Keratinocyte (primary cell): ENCODE measurements around the gene FPR3. TPM values are rescaled to one million over a fixed set of nuclear protein-coding genes. Genes with fewer than 3 reads are reported as not detected.

Experiments used
- DNase-seq: peaks from one replicate; pipeline ENCODE4 v3.0.0-alpha.2; 2011; ENCODE audit warnings: low read depth, missing footprints, low spot score
- FAIRE-seq: peaks from 2 replicates; lab custom pipeline; 2011; peaks lifted over from hg19 to GRCh38; lab: Jason Lieb, UNC
- H2AFZ ChIP-seq: 2 replicates; pipeline ENCODE4 v1.6.0; 2012; ENCODE audit warnings: low read length, control low read depth, inconsistent platforms; ENCODE audit not compliant: control insufficient read depth
- H3K27ac ChIP-seq: 2 replicates; pipeline ENCODE4 v1.5.1; 2011; ENCODE audit warnings: low read length; ENCODE audit not compliant: control insufficient read depth, insufficient read depth
- H3K27me3 ChIP-seq: 3 replicates; pipeline ENCODE4 v1.6.0; 2011; ENCODE audit warnings: low read length; ENCODE audit not compliant: control insufficient read depth, insufficient read depth; ENCODE audit errors: extremely low read depth
- H3K36me3 ChIP-seq, 2 experiments: 2 replicates in 1 of 2; 3 replicates in 1 of 2; pipeline ENCODE4 v1.5.1; 2011; ENCODE audit warnings: low read length in 2 of 2, mild to moderate bottlenecking in 1 of 2; ENCODE audit not compliant: control insufficient read depth in 2 of 2, insufficient read depth in 2 of 2; ENCODE audit errors: extremely low read depth in 1 of 2
- H3K4me1 ChIP-seq: 3 replicates; pipeline ENCODE4 v1.5.1; 2011; ENCODE audit warnings: low read length; ENCODE audit not compliant: control insufficient read depth, insufficient read depth; ENCODE audit errors: extremely low read depth
- H3K4me2 ChIP-seq: 3 replicates; pipeline ENCODE4 v1.6.0; 2011; ENCODE audit warnings: low read depth, low read length; ENCODE audit not compliant: control insufficient read depth, insufficient read depth; ENCODE audit errors: extremely low read depth
- H3K4me3 ChIP-seq, 3 experiments: fragments of 200-600 bp in 1 of 3; sonication (generic) in 1 of 3; 2 replicates in 2 of 3; 3 replicates in 1 of 3; pipeline ENCODE4 v1.5.1; 2011 to 2016; ENCODE audit warnings: low read length in 3 of 3, mild to moderate bottlenecking in 3 of 3, control low read depth in 2 of 3, inconsistent platforms in 1 of 3, low read depth in 1 of 3, mixed read lengths in 1 of 3, mixed run types in 1 of 3, moderate library complexity in 1 of 3; ENCODE audit not compliant: control insufficient read depth in 2 of 3, insufficient read depth in 2 of 3; ENCODE audit errors: extremely low read depth in 1 of 3
- H3K79me2 ChIP-seq: 2 replicates; pipeline ENCODE4 v1.6.0; 2012; ENCODE audit warnings: low read length; ENCODE audit not compliant: control insufficient read depth, insufficient read depth
- H3K9ac ChIP-seq: 3 replicates; pipeline ENCODE4 v1.6.0; 2011; ENCODE audit warnings: low read length; ENCODE audit not compliant: control insufficient read depth, insufficient read depth; ENCODE audit errors: extremely low read depth
- H3K9me1 ChIP-seq: 3 replicates; pipeline ENCODE4 v1.6.0; 2011; ENCODE audit warnings: low read length; ENCODE audit not compliant: control insufficient read depth, insufficient read depth; ENCODE audit errors: extremely low read depth
- H3K9me3 ChIP-seq: 2 replicates; pipeline ENCODE4 v1.5.1; 2012; ENCODE audit warnings: low read depth, low read length; ENCODE audit not compliant: control insufficient read depth
- H4K20me1 ChIP-seq: 3 replicates; pipeline ENCODE4 v1.6.0; 2011; ENCODE audit warnings: low read length; ENCODE audit not compliant: control insufficient read depth, insufficient read depth; ENCODE audit errors: extremely low read depth
- EZH2 ChIP-seq: IDR thresholded peaks from one replicate; pipeline ENCODE4 v1.6.1; 2012; ENCODE audit warnings: inconsistent platforms, mild to moderate bottlenecking, low read length, moderate library complexity
- dilution Hi-C: fragments of 300-500 bp; cut with MboI; formaldehyde crosslinking; loops from one replicate; pipeline ENCODE4 v1.7.0; 2020; ENCODE audit warnings: low sequenced_read_pairs; ENCODE audit not compliant: extremely low pct_ligation_motif_present
- polyA plus RNA-seq, 5 experiments: library from polyadenylated mRNA; depleted of rRNA in 3 of 5; stranded (reverse) in 3 of 5; stranded (forward) in 1 of 5; unstranded in 1 of 5; fragments of >200 nt; gene quantifications; 1 replicate in 1 of 5; 2 replicates in 3 of 5; 3 replicates in 1 of 5; pipeline versions ENCODE4 v1.2.1 to v1.2.3, GENCODE V29; 2011 to 2012; ENCODE audit warnings: missing spikeins in 2 of 5, low read depth in 1 of 5, low replicate concordance in 1 of 5
- TF ChIP-seq, protein P1 (sequence below), 3 experiments: IDR thresholded peaks in 1 of 3; conservative IDR thresholded peaks in 1 of 3; optimal IDR thresholded peaks in 1 of 3; 2 replicates in 2 of 3; 3 replicates in 1 of 3; pipeline versions ENCODE3 to v1.5.1; 2011; ENCODE audit warnings: low read length in 3 of 3, mild to moderate bottlenecking in 3 of 3, moderate library complexity in 2 of 3, control low read depth in 1 of 3, inconsistent platforms in 1 of 3; ENCODE audit not compliant: insufficient read depth in 2 of 3; ENCODE audit errors: extremely low read depth in 1 of 3

FPR3 gene
- polyA plus RNA-seq, 1 donor (not counting 4 experiments of a cell fraction or from before 2014, with no cell fraction given): not detected

DNA sequence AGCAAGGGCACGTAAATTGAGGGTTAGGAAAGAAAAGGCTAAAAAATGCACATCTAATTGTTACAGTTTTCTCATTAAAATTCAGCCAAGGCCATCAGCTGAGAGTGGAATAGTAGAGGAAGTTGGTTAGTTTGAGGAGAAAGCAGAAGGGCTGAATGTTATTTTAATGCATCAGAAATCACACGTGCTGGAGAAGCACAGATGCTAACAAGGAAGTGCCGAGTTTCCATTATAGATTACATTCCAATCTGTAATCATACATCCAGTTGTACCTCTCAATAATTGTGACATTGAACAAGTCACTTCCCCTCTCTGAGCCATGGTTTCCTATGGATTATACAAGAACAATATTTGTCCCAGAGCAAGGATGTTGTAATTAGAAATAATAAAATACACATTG is 25.1 kb downstream of the FPR3 start:
- no peaks in the 10 kb centered on the region for H3K4me1 ChIP-seq
- no peak overlapping the region for H3K27ac ChIP-seq
- H3K9me3 ChIP-seq: no peaks in the 10 kb centered on the region
- TF ChIP-seq EZH2: no peak
- TF ChIP-seq, protein P1, sequence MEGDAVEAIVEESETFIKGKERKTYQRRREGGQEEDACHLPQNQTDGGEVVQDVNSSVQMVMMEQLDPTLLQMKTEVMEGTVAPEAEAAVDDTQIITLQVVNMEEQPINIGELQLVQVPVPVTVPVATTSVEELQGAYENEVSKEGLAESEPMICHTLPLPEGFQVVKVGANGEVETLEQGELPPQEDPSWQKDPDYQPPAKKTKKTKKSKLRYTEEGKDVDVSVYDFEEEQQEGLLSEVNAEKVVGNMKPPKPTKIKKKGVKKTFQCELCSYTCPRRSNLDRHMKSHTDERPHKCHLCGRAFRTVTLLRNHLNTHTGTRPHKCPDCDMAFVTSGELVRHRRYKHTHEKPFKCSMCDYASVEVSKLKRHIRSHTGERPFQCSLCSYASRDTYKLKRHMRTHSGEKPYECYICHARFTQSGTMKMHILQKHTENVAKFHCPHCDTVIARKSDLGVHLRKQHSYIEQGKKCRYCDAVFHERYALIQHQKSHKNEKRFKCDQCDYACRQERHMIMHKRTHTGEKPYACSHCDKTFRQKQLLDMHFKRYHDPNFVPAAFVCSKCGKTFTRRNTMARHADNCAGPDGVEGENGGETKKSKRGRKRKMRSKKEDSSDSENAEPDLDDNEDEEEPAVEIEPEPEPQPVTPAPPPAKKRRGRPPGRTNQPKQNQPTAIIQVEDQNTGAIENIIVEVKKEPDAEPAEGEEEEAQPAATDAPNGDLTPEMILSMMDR (optimal IDR thresholded peaks at IDR 0.05 in 1 of 3, IDR thresholded peaks at IDR 0.05 in 1 of 3, conservative IDR thresholded peaks at IDR 0.05 in 1 of 3; ENCODE audit: extremely low read depth in 1 of 3, insufficient read depth in 2 of 3, low read length in 3 of 3): no peak
- no peak overlapping the region for H3K4me3 ChIP-seq
- no peak overlapping the region for H3K4me2 ChIP-seq
- no peak overlapping the region for H3K9ac ChIP-seq
- no peak for DNase-seq
- no peaks in the 10 kb centered on the region for H3K36me3 ChIP-seq
- no peaks in the 10 kb centered on the region for H3K9me1 ChIP-seq
- H3K79me2 ChIP-seq: no peaks in the 10 kb centered on the region
- H3K27me3 ChIP-seq: no peaks in the 10 kb centered on the region
- no peak for FAIRE-seq
- no peak overlapping the region for H2AFZ ChIP-seq
- no peaks in the 10 kb centered on the region for H4K20me1 ChIP-seq
- dilution Hi-C loops: no loop called here

- TF ChIP-seq, protein P1 (optimal IDR thresholded peaks at IDR 0.05 in 1 of 3, IDR thresholded peaks at IDR 0.05 in 1 of 3, conservative IDR thresholded peaks at IDR 0.05 in 1 of 3; ENCODE audit: extremely low read depth in 1 of 3, insufficient read depth in 2 of 3, low read length in 3 of 3): no peak
- TF ChIP-seq EZH2: no peak
- Histone ChIP-seq H4K20me1 (no peaks in the 10 kb centered on the region), H3K4me3 (no peak overlapping the region), H3K36me3 (no peaks in the 10 kb centered on the region), H3K4me2 (no peak overlapping the region), H3K27me3 (no peaks in the 10 kb centered on the region), H2AFZ (no peak overlapping the region), H3K9ac (no peak overlapping the region), H3K9me1 (no peaks in the 10 kb centered on the region), H3K27ac (no peak overlapping the region), H3K9me3 (no peaks in the 10 kb centered on the region), H3K4me1 (no peaks in the 10 kb centered on the region), H3K79me2 (no peaks in the 10 kb centered on the region)
- FAIRE-seq (no peak), DNase-seq (no peak)
- dilution Hi-C loops: no loop called here
Observed at GRCh38 chr19:51820831-51821446, 26.0 kb downstream of the FPR3 start.
